Neural cell (in vitro differentiated cells): ENCODE data around the gene POLR3B.

Experiments
- CTCF ChIP-seq: fragments of 450-650 bp; IDR thresholded peaks from 2 replicates; pipeline ENCODE4 v1.5.1; 2014; ENCODE audit warnings: antibody characterized with exemption, mild to moderate bottlenecking, moderate library complexity; ENCODE audit not compliant: poor library complexity, severe bottlenecking
- EZH2 ChIP-seq: fragments of 200-600, 300-800 bp; shearing (Covaris generic), sonication (generic); IDR thresholded peaks from 2 replicates; pipeline ENCODE4 v1.6.1; 2014; ENCODE audit warnings: antibody characterized with exemption, low read length, borderline replicate concordance, mild to moderate bottlenecking; ENCODE audit not compliant: insufficient read depth, poor library complexity, severe bottlenecking
- POLR2AphosphoS5 ChIP-seq: IDR thresholded peaks from 2 replicates; pipeline ENCODE4 v1.6.1; 2012
- SMC3 ChIP-seq: fragments of 450-650 bp; conservative IDR thresholded peaks from 2 replicates; pipeline ENCODE4 v1.6.1; 2014; ENCODE audit warnings: antibody characterized with exemption, mild to moderate bottlenecking, moderate library complexity; ENCODE audit not compliant: poor library complexity

GRCh38 chr12:106433055-106433454, 75.5 kb downstream of the POLR3B start:
- TF ChIP-seq CTCF, result no peak
- no peak for TF ChIP-seq EZH2
- TF ChIP-seq SMC3, result no peak
- TF ChIP-seq POLR2AphosphoS5, result no peak
